Karpas-422 (cell line): Measurements from ENCODE around the gene YPEL3. TPM values are rescaled to one million over a fixed set of nuclear protein-coding genes. Genes with fewer than 3 reads are reported as not detected.

Experiments
- DNase-seq: peaks from one replicate; pipeline ENCODE4 v3.0.0-alpha.2; 2015
- H2AFZ ChIP-seq: fragments of 200-600 bp; sonication (generic); 2 replicates; pipeline ENCODE4 v1.6.1; 2014; ENCODE audit warnings: antibody characterized with exemption, low read length, mixed read lengths
- H3K27ac ChIP-seq: fragments of 200-600 bp; sonication (generic); 2 replicates; pipeline ENCODE4 v1.5.1; 2014; ENCODE audit warnings: mild to moderate bottlenecking, low read length, moderate library complexity
- H3K27me3 ChIP-seq: fragments of 200-600 bp; sonication (generic); 2 replicates; pipeline ENCODE4 v1.6.1; 2014; ENCODE audit warnings: low read length, mixed read lengths
- H3K36me3 ChIP-seq: fragments of 200-600 bp; sonication (generic); 2 replicates; pipeline ENCODE4 v1.6.1; 2014; ENCODE audit warnings: low read length, mixed read lengths; ENCODE audit not compliant: insufficient read depth
- H3K4me1 ChIP-seq: fragments of 200-600 bp; sonication (generic); 2 replicates; pipeline ENCODE4 v1.6.1; 2014; ENCODE audit warnings: mild to moderate bottlenecking, low read length, mixed read lengths
- H3K4me2 ChIP-seq: fragments of 200-600 bp; sonication (generic); 2 replicates; pipeline ENCODE4 v1.6.1; 2014; ENCODE audit warnings: low read length, low read depth, mild to moderate bottlenecking; ENCODE audit not compliant: poor library complexity, severe bottlenecking
- H3K4me3 ChIP-seq: fragments of 200-600 bp; sonication (generic); 2 replicates; pipeline ENCODE4 v1.5.1; 2014; ENCODE audit warnings: mild to moderate bottlenecking, antibody characterized with exemption, low read length, mixed read lengths
- H3K79me2 ChIP-seq: fragments of 200-600 bp; sonication (generic); 2 replicates; pipeline ENCODE4 v1.6.1; 2014; ENCODE audit warnings: mild to moderate bottlenecking, low read length, mixed read lengths
- H3K9ac ChIP-seq: fragments of 200-600 bp; sonication (generic); 2 replicates; pipeline ENCODE4 v1.6.0; 2014; ENCODE audit warnings: low read length
- H3K9me2 ChIP-seq: fragments of 200-600 bp; sonication (generic), shearing (Covaris generic); replicated peaks from 2 replicates; pipeline ENCODE4 v1.6.0; 2014; ENCODE audit warnings: mild to moderate bottlenecking, low read length, moderate library complexity; ENCODE audit not compliant: insufficient read depth
- H3K9me3 ChIP-seq: fragments of 300-700, 200-600 bp; sonication (generic); 2 replicates; pipeline ENCODE4 v1.6.1; 2014; ENCODE audit warnings: low read length, mixed read lengths
- H4K20me1 ChIP-seq: fragments of 200-600 bp; sonication (generic); 2 replicates; pipeline ENCODE4 v1.6.1; 2014; ENCODE audit warnings: mild to moderate bottlenecking, antibody characterized with exemption, low read length, low read depth; ENCODE audit not compliant: insufficient read depth
- total RNA-seq: library from RNA; depleted of rRNA; stranded (reverse); fragments of >200 nt; shearing (Covaris generic); gene quantifications from 2 replicates; pipeline ENCODE4 v1.2.3, GENCODE V29; 2014; ENCODE audit warnings: low replicate concordance

Gene YPEL3
- total RNA-seq, 1 experiment from 2014 or later: 62.1 TPM

DNA sequence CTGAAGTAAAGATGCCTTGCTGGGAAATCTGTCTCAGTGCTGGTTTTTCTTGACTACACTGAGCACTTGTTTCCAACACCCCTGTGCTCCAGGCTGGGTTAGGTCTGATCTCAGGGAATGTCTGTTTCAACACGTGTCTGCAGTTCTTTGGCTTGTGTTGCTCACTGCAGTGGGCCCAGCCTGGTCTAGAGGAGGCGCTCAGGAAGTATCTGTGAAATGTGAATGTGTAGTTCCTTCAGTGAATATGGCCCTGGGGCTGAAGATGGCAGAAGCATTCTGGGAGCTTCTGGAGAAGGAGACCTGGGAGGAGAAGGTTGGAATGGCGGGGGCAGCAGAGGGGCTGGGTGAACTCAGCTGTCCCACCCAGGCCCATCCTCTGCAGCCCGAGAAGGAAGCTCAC, 8.1 kb upstream of the YPEL3 start:
- H3K9me2 ChIP-seq: no peaks in the 10 kb centered on the region
- H3K4me2 ChIP-seq: no peak overlapping the region
- no peak overlapping the region for H3K4me3 ChIP-seq
- no peak overlapping the region for H3K9ac ChIP-seq
- no peak overlapping the region for H2AFZ ChIP-seq
- no peak for DNase-seq
- H3K27me3 ChIP-seq: no peaks in the 10 kb centered on the region
- no peaks in the 10 kb centered on the region for H3K36me3 ChIP-seq
- no peaks in the 10 kb centered on the region for H3K79me2 ChIP-seq
- H3K27ac ChIP-seq: no peak overlapping the region
- no peaks in the 10 kb centered on the region for H3K9me3 ChIP-seq
- no peaks in the 10 kb centered on the region for H4K20me1 ChIP-seq
- no peaks in the 10 kb centered on the region for H3K4me1 ChIP-seq

GRCh38 chr16:30096862-30097563, 1.0 kb upstream of the YPEL3 start:
- peak overlapping the region; percentile 43 for H3K4me2 ChIP-seq

GRCh38 chr16:30095166-30096078, 591 bp downstream of the YPEL3 start:
- peak overlapping the region; percentile 86 for H3K4me3 ChIP-seq
- H2AFZ ChIP-seq: no peak overlapping the region
- no peaks in the 10 kb centered on the region for H3K27me3 ChIP-seq
- peaks cover 12% of the 10 kb centered on the region; the same call in 1 of the 2 replicates for H3K9me3 ChIP-seq
- no peaks in the 10 kb centered on the region for H3K9me2 ChIP-seq
- peaks cover 41% of the 10 kb centered on the region for H3K4me1 ChIP-seq
- peaks cover 3% of the 10 kb centered on the region; the same call in 1 of the 2 replicates for H3K79me2 ChIP-seq
- H4K20me1 ChIP-seq: no peaks in the 10 kb centered on the region
- DNase-seq: peak; percentile 52
- H3K36me3 ChIP-seq: no peaks in the 10 kb centered on the region
- peak overlapping the region; percentile 98 for H3K4me2 ChIP-seq
- H3K9ac ChIP-seq: peak overlapping the region; percentile 84
- H3K27ac ChIP-seq: peak overlapping the region; percentile 62

More at GRCh38 chr16:30096862-30097563, 1.0 kb upstream of the YPEL3 start:
- Histone ChIP-seq H2AFZ (no peak overlapping the region), H3K27ac (no peak overlapping the region), H3K79me2 (peaks cover 3% of the 10 kb centered on the region; the same call in 1 of the 2 replicates), H4K20me1 (no peaks in the 10 kb centered on the region), H3K9me3 (peaks cover 12% of the 10 kb centered on the region; the same call in 1 of the 2 replicates), H3K9me2 (no peaks in the 10 kb centered on the region), H3K9ac (no peak overlapping the region), H3K4me3 (peak overlapping the region; percentile 86; the same call in 1 of the 2 replicates), H3K36me3 (no peaks in the 10 kb centered on the region), H3K27me3 (no peaks in the 10 kb centered on the region), H3K4me1 (peaks cover 32% of the 10 kb centered on the region)
- DNase-seq: peak; percentile 55

DNA sequence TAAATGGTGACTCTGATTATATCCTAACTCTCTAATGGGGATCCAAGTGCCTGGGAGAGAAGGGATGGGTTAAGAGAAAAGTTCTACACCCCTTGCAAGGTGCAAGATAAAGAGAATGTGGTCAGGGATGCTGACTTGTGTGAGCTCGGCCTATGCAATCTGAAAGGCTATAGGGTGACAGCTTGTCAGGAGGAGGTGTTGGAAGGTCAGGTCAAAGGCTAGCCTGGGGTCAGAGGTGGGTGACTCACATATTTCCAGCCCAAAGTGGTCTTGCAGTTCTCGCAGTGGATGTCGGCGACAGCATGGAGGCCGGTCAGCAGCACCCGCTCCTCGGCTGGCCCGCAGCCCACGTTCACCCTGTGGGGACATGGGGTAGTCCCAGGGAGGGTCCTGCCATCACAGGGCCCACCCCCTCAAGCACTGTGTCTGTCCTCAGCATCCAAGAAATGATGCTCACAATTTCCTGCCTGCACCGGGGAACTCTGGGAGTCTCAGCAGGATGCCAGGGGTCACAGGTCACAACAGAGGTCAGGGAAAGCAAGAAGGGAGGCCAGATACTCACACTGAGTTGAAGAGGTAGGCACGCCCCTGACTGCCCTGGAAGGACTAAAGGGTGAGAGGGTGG, 1.4 kb downstream of the YPEL3 start:
- Histone ChIP-seq H3K9me2 (no peaks in the 10 kb centered on the region), H3K36me3 (no peaks in the 10 kb centered on the region), H3K4me1 (peaks cover 45% of the 10 kb centered on the region), H2AFZ (no peak overlapping the region), H3K4me2 (peak overlapping the region; percentile 98), H3K79me2 (peaks cover 3% of the 10 kb centered on the region; the same call in 1 of the 2 replicates), H3K9ac (peak overlapping the region; percentile 84), H4K20me1 (no peaks in the 10 kb centered on the region), H3K27ac (peak overlapping the region; percentile 62; the same call in 1 of the 2 replicates), H3K9me3 (peaks cover 12% of the 10 kb centered on the region; the same call in 1 of the 2 replicates), H3K4me3 (peak overlapping the region; percentile 86), H3K27me3 (no peaks in the 10 kb centered on the region)
- DNase-seq: no peak

DNA sequence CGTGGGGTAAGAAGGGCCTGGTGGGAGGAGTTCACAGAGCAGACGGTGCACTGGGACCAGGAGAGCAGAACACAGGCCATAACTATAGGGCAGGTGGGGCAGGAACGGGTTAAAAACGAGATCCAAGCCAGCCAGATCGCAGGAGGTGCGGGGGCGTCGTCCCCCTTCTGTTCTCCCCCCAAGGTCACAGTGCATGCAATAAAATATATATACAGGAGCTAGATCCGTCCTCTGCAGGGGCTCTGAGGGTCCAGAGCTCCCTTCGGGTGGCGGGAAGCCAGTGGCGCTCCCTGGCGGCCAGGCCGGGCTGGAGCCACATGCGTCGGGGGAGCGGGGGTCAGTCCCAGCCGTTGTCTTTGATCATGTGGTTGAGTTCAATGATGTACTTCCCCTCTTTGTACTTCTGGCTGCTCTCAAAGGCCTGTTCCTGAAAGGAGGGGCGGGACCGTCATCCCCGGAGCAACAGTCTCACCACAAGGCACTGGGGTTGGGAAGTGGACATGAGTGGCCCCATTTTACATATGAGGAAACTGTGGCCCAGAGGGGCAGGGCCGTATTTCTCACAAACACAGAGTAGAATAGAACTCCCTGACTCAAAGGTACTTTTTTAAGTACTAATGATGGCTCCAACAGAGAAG, 3.5 kb downstream of the YPEL3 start:
- DNase-seq: peak; percentile 96
- Histone ChIP-seq H3K79me2 (peaks cover 3% of the 10 kb centered on the region; the same call in 1 of the 2 replicates), H3K4me1 (peaks cover 45% of the 10 kb centered on the region), H3K27ac (peak overlapping the region; percentile 82), H2AFZ (peak overlapping the region; percentile 73), H3K9ac (peak overlapping the region; percentile 85), H3K9me2 (no peaks in the 10 kb centered on the region), H3K27me3 (no peaks in the 10 kb centered on the region), H4K20me1 (no peaks in the 10 kb centered on the region), H3K9me3 (peaks cover 8% of the 10 kb centered on the region; the same call in 1 of the 2 replicates), H3K4me2 (peak overlapping the region; percentile 91), H3K4me3 (peak overlapping the region; percentile 78), H3K36me3 (no peaks in the 10 kb centered on the region)

DNA sequence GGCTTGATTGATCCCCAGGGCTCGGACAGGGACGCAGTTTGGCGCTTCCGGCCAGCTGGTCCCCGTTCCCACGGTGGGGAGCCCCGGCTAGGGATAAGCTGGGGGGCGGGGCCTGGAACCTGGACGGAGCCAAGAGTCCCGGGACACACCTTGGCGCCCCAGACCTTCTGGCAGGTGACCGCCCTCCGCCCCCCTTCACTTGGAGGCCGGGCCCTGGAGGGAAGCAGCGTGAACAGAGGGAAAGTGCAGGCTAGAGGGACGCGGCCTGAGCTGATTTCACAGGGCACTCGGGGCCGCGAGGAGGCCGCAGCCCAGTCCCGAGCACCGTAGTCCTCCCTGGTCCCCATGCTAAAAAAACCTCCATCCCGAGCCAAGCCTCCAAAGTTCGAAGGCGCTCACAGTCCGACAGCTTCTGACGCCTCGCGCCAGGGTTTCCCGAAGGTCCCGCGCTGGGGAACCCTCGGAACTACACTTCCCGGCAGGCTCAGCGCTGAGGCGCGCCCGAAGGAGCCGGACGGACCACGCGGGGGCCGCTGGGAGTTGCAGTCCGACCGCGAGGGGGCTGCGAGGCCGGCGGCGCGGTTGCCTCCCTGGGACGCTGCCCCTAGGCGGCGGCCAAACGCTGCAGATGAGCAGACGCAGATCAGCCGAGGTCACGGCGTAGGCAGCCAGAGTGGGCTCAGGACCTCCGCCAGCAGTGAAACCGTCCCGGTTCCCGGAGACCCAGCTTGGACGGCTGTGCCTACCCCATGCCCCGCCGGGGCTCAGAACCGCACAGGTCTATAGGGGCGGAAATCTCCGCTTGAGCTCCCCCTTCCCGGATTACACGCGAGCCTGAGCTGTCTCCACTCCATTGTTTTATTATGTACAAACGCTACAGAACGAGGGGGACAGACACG, 4.3 kb downstream of the YPEL3 start, which contains the start of gene TBX6:
TSS of gene TBX6 (minus strand) at position 451 of the 899 bp plus-strand sequence. CDS start 731 bp downstream, outside the sequence.
- Histone ChIP-seq H3K9me3 (peaks cover under 1% of the 10 kb centered on the region; the same call in 1 of the 2 replicates), H3K79me2 (peaks cover 3% of the 10 kb centered on the region; the same call in 1 of the 2 replicates), H3K27ac (peak within 1 kb of the TSS; percentile 82), H2AFZ (peak within 1 kb of the TSS; percentile 84), H3K27me3 (no peaks in the 10 kb centered on the region), H3K4me3 (peak within 1 kb of the TSS; percentile 78), H3K4me2 (peak within 1 kb of the TSS; percentile 91), H3K36me3 (no peaks in the 10 kb centered on the region), H4K20me1 (no peaks in the 10 kb centered on the region), H3K9me2 (no peaks in the 10 kb centered on the region), H3K9ac (peak within 1 kb of the TSS; percentile 85), H3K4me1 (peaks cover 45% of the 10 kb centered on the region)
- DNase-seq: peak; percentile 98
